Activated CD8-positive, alpha-beta memory T cell treated with anti-CD3 and anti-CD28 coated beads for 48 hours (primary cell): ENCODE results near the gene OR6C76.
"Not testable (repeated sequence)": the region's sequence is repeated elsewhere in the genome, so short reads cannot be mapped to it uniquely, and the experiment has no call there.

Source experiments
- DNase-seq, 3 experiments: peaks; one replicate each; pipeline ENCODE4 v3.0.0-alpha.2; 2020; ENCODE audit warnings: low read depth in 2 of 3, low spot score in 2 of 3

The OR6C76 gene

GRCh38 chr12:55425954-55426353, at the start of gene OR6C76:
Gene OR6C76, plus strand, starts transcription at chr12:55426254. Its CDS starts 0 bp downstream, at chr12:55426254.
- DNase-seq = no peak

- no peak for DNase-seq
These were observed 40.2 kb upstream of the OR6C76 start for GRCh38 chr12:55385891-55386290.

- no peak for DNase-seq
These were observed 33.8 kb upstream of the OR6C76 start for GRCh38 chr12:55392032-55392795.

DNA sequence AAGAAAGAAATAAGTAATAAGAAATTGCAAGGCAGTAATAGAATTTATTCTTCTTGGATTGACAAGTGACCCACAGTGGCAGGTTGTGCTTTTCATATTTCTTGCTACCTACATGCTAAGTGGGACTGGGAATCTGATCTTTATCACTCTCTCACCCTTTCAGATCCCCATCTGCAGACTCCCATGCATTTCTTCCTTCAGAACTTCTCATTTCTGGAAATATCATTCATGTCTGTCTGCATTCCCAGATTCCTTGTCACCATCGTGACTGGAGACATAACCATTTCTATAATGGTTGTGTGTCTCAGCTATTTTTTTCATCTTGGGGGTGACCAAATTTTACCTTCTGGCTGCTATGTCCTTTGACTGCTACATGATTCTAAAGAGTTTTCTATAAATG, 29.7 kb upstream of the OR6C76 start:
- no peak for DNase-seq

- no peak for DNase-seq
These were observed 25.8 kb upstream of the OR6C76 start, which contains the start of gene OR6C65 for GRCh38 chr12:55400229-55400628. Gene OR6C65, plus strand, starts transcription at chr12:55400529. Its CDS starts 0 bp downstream, at chr12:55400529.

DNA sequence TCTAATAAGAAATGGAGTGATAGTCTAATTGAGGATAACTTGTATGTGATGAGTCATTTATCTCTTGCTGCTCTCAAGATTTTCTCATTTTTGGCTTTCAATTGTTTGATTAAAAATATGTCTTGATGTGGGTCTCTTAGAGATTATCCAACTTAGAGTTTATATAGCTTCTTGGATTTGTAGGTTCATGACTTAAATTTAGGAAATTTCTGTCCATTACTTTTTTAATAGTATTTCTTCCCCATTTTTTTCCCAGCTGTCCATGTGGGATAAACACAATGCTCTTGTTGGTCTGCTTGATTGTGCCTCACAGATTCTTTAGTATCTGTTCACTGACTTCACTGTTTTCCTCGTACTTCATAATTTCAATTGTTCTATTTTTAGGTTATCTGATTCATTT, 18.2 kb upstream of the OR6C76 start:
- DNase-seq = no peak

DNA sequence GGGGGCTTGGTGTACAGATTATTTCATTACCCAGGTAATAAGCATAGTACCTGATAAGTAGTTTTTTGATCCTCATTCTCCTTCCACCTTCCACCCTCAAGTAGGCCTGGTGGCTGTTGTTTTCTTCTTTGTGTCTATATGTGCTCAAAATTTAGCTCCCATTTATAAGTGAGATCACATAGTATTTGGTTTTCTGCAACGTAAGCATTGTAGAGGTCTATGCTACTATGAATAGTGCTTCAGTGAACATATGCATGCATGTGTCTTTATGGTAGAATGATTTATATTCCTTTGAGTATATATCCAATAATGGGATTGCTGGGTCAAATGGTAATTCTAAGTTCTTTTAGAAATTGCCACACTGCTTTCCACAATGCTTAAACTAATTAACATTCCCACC, 16.9 kb upstream of the OR6C76 start:
- DNase-seq = not testable (repeated sequence)

DNA sequence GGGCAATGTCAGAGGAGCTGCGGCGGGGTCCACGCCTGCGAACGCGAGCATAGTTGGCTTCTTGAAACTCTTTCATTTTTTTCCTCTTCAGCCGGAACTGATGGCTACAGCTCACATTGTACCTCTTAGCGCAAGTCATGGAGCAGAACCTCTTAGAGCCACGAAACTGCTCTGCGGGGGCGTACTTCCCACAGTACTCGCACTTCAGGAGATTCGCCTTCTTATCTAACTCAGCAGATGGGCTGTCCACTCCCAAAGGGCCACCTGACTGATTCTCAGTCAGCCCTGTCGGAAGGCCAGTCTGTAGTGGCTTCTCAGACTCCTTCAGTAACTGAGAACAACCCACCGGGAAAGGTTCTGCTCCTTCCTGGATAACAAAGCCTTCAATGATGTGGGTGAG, 13.9 kb upstream of the OR6C76 start:
- not testable (repeated sequence) for DNase-seq

DNA sequence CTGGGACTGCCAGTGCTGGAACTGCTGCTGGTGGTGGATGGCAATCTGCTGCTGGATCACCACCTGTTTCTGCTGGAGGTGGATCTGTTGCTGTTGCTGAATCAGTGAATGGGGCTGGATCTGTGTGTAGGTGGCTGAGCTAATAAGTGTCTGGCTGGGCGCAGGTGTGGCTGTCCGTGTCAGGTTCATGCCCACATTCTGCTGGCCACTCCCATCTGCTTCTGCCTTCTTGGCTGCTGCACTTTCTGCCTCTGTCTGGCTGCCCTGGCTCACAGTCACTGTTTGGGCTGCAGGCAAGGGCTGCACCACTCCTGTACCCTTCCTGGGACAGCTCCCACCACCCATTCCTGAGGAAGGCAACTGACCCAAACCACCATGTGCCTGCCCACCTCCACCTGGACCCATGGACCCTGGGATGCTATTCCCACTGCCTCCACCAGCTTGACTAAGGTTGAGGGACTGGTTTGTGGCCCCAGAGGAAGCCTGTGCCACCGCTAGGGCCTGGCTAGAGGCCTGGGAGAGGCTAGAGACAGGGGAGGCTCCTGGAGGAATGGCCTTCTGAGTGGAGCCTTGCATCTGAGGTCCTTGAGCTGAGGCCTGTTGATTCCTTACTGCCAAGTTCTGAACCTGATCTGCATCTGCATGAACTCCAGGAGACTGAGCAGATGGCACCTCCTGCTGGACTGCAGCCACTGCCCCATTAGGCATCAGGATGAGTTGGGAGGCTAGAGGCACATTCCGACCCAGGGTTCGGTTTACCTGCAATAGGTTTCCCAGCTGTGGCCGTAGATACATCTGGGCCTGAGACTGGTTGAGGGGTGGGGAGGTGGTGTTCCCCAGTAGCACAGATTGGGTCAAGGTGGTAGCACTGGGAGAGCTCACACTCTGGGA, 12.3 kb upstream of the OR6C76 start:
- DNase-seq = not testable (repeated sequence)

- not testable (repeated sequence) for DNase-seq
These were observed 11.6 kb upstream of the OR6C76 start for GRCh38 chr12:55414396-55414823.

DNA sequence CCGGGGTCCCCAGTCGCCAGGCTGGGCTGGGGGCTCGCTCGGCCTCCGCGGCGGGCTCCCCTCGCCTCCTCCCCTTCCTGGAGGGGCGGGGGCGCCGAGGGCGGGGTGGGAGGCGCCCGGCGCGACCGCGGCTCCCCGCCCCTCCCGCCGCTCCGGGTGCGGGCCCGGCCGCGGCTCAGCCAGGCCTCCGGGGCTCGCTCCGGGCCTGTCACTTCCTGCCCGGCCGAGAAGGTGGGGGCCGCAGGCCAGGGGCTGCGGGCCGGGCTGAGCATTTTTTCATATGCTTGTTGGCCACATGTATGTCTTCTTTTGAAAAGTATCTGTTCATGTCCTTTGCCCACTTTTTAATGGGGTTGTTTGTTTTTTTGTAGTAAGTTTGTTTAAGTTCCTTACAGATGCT, 11.2 kb upstream of the OR6C76 start:
- not testable (repeated sequence) for DNase-seq

- no peak for DNase-seq
These were observed 9.1 kb upstream of the OR6C76 start for GRCh38 chr12:55416961-55417360.

GRCh38 chr12:55420307-55420962, 5.6 kb upstream of the OR6C76 start:
- DNase-seq = no peak

DNA sequence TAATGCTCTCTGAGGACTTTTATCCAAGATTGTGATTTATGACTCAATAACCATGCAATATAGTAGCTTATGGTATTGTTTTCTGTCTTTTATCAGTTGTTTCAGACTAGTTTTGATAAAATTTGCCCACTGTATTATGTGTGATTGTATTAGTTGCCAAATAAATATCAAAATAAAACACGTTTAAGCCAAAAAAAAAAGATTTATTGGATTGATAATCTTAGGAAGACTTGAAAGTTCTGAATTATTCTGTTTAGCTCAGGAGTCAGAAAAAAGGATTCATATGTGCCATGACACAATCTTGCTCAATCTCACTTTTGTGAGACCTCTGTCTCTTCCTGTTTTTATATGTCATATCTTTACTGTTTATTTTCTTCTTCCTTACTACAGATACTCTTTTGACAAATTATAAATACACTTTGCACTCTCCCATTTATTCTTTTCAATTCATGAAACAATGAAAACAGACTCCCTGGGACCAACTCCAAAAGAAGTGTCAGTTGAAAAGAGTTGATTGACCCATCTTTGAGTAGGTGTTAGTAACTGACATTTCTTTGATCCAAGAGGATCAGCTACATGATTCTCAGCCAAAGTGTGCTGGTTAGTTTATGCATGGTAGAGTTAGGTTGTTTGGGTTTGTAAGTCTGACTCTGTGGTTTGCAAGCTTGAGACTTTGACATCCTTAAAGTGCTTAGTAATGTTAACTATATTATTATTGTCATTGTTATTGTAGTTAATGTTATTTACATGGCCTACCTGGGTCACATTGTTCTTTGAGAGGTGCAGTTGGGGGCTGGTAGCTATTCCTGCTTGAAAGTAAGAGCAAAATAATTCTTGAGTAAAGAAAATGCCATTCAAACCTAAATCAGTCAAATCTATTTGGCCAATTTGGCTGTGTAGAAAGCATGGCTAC, 2.5 kb downstream of the OR6C76 start:
- DNase-seq = no peak

- not testable (repeated sequence) for DNase-seq
These were observed 15.2 kb downstream of the OR6C76 start for GRCh38 chr12:55441233-55441632.

- DNase-seq = no peak
These were observed 17.7 kb downstream of the OR6C76 start, which contains the start of gene OR6C2 for GRCh38 chr12:55443776-55444175. Gene OR6C2, plus strand, starts transcription at chr12:55444076. Its CDS starts 8,138 bp downstream, at chr12:55452214.

- no peak for DNase-seq
These were observed 19.3 kb downstream of the OR6C76 start for GRCh38 chr12:55445357-55445756.

DNA sequence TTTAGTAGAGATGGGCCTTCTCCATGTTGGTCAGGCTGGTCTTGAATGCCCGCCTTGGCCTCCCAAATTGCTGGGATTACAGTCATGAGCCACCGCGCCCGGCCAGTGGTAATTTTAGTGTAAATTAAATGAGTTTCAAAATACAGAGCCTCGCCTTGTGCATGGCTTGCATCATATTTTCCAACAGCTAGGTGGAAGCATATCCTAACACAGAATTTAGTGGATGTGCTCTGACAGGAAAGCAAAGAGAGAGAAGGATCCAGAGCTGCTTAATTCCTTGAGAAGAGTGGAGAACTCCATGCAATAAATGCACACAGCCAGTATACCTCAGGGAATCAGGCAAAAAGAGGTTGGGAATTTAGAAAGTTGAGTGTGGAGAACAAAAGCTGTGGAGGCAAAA, 20.3 kb downstream of the OR6C76 start:
- no peak for DNase-seq

DNA sequence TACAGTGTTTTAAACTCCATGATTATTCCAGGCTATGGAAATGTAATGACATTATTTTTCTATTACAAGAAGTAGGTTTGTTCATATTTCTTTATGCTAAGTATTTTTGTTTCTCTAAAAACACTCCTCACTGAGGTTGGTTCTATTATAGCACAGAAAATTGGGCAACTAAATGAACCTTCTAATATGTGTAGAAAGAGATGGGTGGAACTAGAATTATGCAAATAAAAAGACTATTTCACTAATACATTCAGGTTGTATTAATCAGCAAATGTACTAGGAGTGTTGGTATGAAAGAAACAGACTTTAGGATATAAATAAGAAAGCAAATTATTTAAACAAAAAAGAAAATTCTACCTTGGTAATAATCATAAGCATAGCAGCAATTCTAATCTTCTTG, 22.8 kb downstream of the OR6C76 start:
- no peak for DNase-seq

DNA sequence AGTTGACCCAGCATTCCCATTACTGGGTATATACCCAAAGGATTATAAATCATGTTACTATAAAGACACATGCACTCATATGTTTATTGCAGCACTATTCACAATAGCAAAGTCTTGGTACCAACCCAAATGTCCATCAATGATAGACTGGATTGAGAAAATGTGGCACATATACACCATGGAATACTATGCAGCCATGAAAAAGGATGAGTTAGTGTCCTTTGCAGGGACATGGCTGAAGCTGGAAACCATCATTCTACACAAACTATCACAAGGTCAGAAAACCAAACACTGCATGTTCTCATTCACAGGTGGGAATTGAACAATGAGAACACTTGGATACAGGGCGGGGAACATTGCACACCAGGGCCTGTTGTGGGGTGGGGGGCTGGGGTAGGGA, 38.9 kb downstream of the OR6C76 start:
- DNase-seq = not testable (repeated sequence)
